ENCODE results near the gene KRT75. TPM values are rescaled to one million over a fixed set of nuclear protein-coding genes. Genes with fewer than 3 reads are reported as not detected.

The KRT75 gene
- total RNA-seq, 1 donor from 2014 or later, result not detected

DNA sequence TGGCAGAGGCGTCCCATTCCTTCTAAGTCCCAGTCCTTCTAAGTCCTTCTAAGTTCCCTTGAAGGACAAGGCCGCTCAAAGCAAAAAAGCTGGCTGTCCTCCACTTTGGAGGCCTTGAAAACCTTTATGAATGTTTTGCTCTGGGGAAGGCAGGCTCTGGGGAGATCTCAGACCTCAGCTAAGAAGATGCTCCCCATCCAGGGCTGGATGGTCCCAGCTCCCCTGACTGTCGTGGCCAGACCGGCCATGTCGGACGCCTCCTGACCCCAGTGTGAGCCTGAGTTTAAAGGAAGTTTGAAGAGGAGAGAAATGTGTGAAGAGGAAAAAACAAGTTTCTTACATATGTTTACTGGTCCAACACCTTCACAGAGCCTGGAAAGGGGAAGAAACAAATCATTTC, 54.6 kb downstream of the KRT75 start:
- intact Hi-C loops (cut with DNase I), result loop anchor here (10.0 kb wide), 1 partner anchor 605 kb away; no protein-coding TSS in a partner anchor
- DNase-seq (ENCODE audit: missing footprints) (no peak), ATAC-seq (no peak)

DNA sequence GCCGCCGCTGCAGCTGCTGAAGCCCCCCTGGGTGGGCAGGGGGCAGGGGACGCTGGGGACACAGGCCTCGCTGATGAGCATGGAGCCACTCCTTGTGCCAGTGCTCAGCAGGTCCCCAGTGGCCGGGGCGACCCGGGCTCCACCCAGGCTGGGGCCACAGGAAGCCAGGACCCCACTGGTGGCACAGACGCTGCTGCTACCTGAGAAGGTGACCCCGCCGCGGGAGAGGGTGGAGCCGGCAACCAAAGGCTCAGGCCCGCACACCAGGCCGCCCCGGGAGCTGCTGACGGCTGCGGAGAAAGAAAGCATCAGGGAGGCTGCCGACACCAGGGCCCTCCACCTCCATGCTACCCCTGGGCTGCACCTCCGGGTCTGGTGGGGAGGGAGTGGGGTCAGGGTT, 56.1 kb downstream of the KRT75 start:
- DNase-seq (ENCODE audit: missing footprints) (no peak), ATAC-seq (peak; percentile 13)
- intact Hi-C loops (cut with DNase I), result loop anchor here (10.0 kb wide), 1 partner anchor 607 kb away; no protein-coding TSS in a partner anchor

DNA sequence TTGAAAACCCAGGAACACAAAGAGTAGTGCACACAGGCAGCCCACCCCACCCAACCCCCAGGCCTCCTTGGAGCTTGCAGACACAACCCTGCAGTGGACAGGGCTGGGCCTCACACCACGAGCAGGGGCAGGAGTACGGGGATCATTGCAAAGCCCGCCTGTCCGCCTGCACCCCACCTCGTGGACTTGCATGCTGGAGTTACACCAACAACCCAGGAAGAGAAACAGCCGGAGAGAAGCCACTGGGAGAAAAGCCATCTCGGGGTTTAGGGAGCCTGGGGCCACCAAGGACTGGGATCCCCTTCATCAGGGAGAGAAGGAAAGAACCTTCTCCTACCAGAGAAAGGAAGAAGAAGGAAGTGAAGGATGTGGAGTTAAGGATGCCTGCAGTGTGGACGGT, 56.9 kb downstream of the KRT75 start:
- DNase-seq (ENCODE audit: missing footprints), result no peak
- intact Hi-C loops (cut with DNase I), result loop anchor here (10.0 kb wide), 1 partner anchor 608 kb away; no protein-coding TSS in a partner anchor
- ATAC-seq, result no peak

Other genes starting within 250 kb of the KRT75 start
- not detected for gene KRT80, start 242.4 kb downstream of the KRT75 start, total RNA-seq
- not detected for gene KRT7, start 201.1 kb downstream of the KRT75 start, total RNA-seq
- not detected for gene KRT86, start 159.7 kb downstream of the KRT75 start, total RNA-seq
- not detected for gene KRT81, start 142.8 kb downstream of the KRT75 start, total RNA-seq
- gene KRT83, start 113.0 kb downstream of the KRT75 start, total RNA-seq, result not detected
- not detected for gene KRT85, start 66.9 kb downstream of the KRT75 start, total RNA-seq
- gene KRT84, start 48.7 kb downstream of the KRT75 start, total RNA-seq, result not detected
- gene KRT82, start 28.0 kb downstream of the KRT75 start, total RNA-seq, result not detected
- not detected for gene KRT6B, start 17.8 kb upstream of the KRT75 start, total RNA-seq
- gene KRT6C, start 39.4 kb upstream of the KRT75 start, total RNA-seq, result not detected
- 0.16 TPM for gene KRT6A, start 58.9 kb upstream of the KRT75 start, total RNA-seq
- 0.16 TPM for gene KRT5, start 86.0 kb upstream of the KRT75 start, total RNA-seq
- not detected for gene KRT71, start 118.8 kb upstream of the KRT75 start, total RNA-seq
- gene KRT74, start 139.5 kb upstream of the KRT75 start, total RNA-seq, result not detected
- not detected for gene KRT72, start 167.1 kb upstream of the KRT75 start, total RNA-seq
- not detected for gene KRT73, start 184.2 kb upstream of the KRT75 start, total RNA-seq
- gene KRT2, start 217.8 kb upstream of the KRT75 start, total RNA-seq, result not detected
- not detected for gene KRT1, start 246.0 kb upstream of the KRT75 start, total RNA-seq

Measured in Right ventricle myocardium inferior (tissue), 1 donor.